ENCODE data around the gene SOX9.

DNA sequence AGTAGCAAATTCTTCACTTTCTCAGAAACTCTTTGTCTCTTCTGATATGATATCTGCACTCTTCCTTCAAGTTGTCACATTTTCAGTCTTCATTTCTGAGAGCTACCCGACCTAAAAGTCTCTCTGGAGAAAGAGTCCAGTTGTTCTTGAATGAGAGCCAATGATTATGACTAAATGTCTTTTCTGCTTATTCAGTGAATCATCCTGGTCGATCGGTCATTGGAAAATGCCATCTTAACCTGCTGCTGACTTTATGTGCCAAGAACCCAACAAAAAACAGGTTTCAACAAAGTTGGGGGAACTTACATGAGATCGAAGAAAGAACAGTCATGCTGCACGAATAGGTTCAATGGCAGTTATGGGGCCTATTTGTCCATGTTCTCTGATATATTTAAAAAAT is 15.9 kb downstream of the SOX9 start:
- TF ChIP-seq ZFP30 (CRISPR knock-in tag; IDR thresholded peaks at IDR 0.05): no peak
- no peak for TF ChIP-seq RARB (CRISPR knock-in tag; IDR thresholded peaks at IDR 0.05)
- TF ChIP-seq, protein P1, sequence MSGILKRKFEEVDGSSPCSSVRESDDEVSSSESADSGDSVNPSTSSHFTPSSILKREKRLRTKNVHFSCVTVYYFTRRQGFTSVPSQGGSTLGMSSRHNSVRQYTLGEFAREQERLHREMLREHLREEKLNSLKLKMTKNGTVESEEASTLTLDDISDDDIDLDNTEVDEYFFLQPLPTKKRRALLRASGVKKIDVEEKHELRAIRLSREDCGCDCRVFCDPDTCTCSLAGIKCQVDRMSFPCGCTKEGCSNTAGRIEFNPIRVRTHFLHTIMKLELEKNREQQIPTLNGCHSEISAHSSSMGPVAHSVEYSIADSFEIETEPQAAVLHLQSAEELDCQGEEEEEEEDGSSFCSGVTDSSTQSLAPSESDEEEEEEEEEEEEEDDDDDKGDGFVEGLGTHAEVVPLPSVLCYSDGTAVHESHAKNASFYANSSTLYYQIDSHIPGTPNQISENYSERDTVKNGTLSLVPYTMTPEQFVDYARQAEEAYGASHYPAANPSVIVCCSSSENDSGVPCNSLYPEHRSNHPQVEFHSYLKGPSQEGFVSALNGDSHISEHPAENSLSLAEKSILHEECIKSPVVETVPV (CRISPR knock-in tag; IDR thresholded peaks at IDR 0.05): no peak

Data from SK-N-SH treated with all-trans-retinoic acid at 6 μM for 48 hours (cell line).